Osteoblast (primary cell): ENCODE results near the gene OR52E8. TPM values are rescaled to one million over a fixed set of nuclear protein-coding genes. Genes with fewer than 3 reads are reported as not detected.

Experiments
- DNase-seq: peaks from one replicate; pipeline ENCODE4 v3.0.0; 2011; ENCODE audit warnings: low spot score, mixed read lengths; ENCODE audit not compliant: insufficient read length; ENCODE audit errors: missing footprints
- H2AFZ ChIP-seq: 2 replicates; pipeline ENCODE4 v1.6.0; 2011; ENCODE audit warnings: mild to moderate bottlenecking, low read length
- H3K27ac ChIP-seq: 2 replicates; pipeline ENCODE4 v1.5.1; 2011; ENCODE audit warnings: mild to moderate bottlenecking, low read depth, low read length, moderate library complexity
- H3K27me3 ChIP-seq: 2 replicates; pipeline ENCODE4 v1.6.0; 2012; ENCODE audit warnings: mild to moderate bottlenecking, control low read depth, inconsistent platforms, low read length, moderate library complexity; ENCODE audit not compliant: insufficient read depth
- H3K36me3 ChIP-seq: 2 replicates; pipeline ENCODE4 v1.5.1; 2011; ENCODE audit warnings: mild to moderate bottlenecking, low read length, control low read depth, moderate library complexity; ENCODE audit not compliant: insufficient read depth
- H3K4me1 ChIP-seq: 2 replicates; pipeline ENCODE4 v1.5.1; 2011; ENCODE audit warnings: mild to moderate bottlenecking, low read length, control low read depth, moderate library complexity; ENCODE audit not compliant: insufficient read depth
- H3K4me2 ChIP-seq: 2 replicates; pipeline ENCODE4 v1.6.0; 2011; ENCODE audit warnings: mild to moderate bottlenecking, low read length; ENCODE audit not compliant: insufficient read depth
- H3K4me3 ChIP-seq: fragments of 200-600 bp; sonication (generic); 3 replicates; pipeline ENCODE4 v1.5.1; 2012; ENCODE audit warnings: mild to moderate bottlenecking, low read length, inconsistent platforms; ENCODE audit not compliant: insufficient read depth
- H3K79me2 ChIP-seq: 2 replicates; pipeline ENCODE4 v1.6.0; 2012; ENCODE audit warnings: mild to moderate bottlenecking, low read length, control low read depth, inconsistent platforms; ENCODE audit not compliant: insufficient read depth
- H3K9me3 ChIP-seq: 2 replicates; pipeline ENCODE4 v1.5.1; 2011; ENCODE audit warnings: low read depth, low read length, control low read depth
- H4K20me1 ChIP-seq: 2 replicates; pipeline ENCODE4 v1.6.0; 2012; ENCODE audit warnings: mild to moderate bottlenecking, low read length, control low read depth; ENCODE audit not compliant: insufficient read depth
- total RNA-seq: library from RNA; depleted of rRNA; stranded (reverse); fragments of >200 nt; gene quantifications from 2 replicates; pipeline ENCODE4 v1.2.3, GENCODE V29; 2012
- TF ChIP-seq, protein P1 (sequence below): IDR thresholded peaks from 2 replicates; pipeline ENCODE4 v1.5.1; 2011; ENCODE audit warnings: mild to moderate bottlenecking, low read depth, low read length, moderate library complexity; ENCODE audit errors: extremely low read depth

The OR52E8 gene
- total RNA-seq, 1 donor, result 0.36 TPM

DNA sequence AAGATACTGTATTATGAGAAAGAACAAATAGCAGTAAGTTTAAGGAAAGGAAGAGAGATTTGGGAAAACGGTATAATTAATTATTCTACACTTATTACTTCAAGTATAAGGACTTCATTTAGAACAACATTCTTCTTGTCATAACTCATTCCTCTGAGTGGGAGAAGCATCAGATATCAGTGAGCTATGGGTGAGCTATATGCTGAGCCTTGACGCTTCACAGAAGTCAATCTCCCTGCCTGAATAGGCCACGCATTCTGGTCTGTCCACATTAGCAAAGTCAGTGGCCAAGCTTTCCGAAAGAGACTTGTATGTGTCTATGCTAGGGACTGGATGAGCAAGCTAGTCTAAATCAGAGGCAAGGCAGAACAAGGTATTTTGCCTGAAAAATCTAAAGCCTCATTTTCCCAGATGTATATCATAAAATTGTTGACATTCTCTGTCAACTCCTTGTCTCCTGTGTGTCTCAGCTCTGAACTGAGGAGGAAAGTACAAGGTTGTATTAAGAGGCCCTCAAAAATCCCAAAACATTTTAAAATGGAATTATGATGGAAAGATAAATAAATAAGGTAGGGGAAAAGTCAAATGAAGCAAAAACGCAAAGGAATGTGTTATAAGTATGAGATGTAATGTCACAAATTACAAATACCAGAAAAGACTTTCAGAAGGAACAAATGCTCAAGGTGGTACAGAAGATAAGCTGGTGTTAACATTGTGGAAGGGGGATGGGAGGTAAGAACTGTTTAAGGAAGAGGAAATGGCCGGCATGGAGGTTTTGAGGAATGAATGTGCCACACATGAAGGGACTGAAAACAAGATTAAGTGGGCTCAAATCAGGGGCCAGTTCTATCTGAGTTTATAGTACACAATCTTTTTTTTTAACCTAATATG is 47.3 kb downstream of the OR52E8 start:
- Histone ChIP-seq H2AFZ (no peak overlapping the region), H3K4me1 (peaks cover 4% of the 10 kb centered on the region), H4K20me1 (no peaks in the 10 kb centered on the region), H3K4me2 (no peak overlapping the region), H3K27me3 (no peaks in the 10 kb centered on the region), H3K27ac (no peak overlapping the region), H3K79me2 (no peaks in the 10 kb centered on the region), H3K36me3 (no peaks in the 10 kb centered on the region), H3K4me3 (no peak overlapping the region), H3K9me3 (no peaks in the 10 kb centered on the region)
- DNase-seq, result no peak
- TF ChIP-seq, protein P1, sequence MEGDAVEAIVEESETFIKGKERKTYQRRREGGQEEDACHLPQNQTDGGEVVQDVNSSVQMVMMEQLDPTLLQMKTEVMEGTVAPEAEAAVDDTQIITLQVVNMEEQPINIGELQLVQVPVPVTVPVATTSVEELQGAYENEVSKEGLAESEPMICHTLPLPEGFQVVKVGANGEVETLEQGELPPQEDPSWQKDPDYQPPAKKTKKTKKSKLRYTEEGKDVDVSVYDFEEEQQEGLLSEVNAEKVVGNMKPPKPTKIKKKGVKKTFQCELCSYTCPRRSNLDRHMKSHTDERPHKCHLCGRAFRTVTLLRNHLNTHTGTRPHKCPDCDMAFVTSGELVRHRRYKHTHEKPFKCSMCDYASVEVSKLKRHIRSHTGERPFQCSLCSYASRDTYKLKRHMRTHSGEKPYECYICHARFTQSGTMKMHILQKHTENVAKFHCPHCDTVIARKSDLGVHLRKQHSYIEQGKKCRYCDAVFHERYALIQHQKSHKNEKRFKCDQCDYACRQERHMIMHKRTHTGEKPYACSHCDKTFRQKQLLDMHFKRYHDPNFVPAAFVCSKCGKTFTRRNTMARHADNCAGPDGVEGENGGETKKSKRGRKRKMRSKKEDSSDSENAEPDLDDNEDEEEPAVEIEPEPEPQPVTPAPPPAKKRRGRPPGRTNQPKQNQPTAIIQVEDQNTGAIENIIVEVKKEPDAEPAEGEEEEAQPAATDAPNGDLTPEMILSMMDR, result no peak

DNA sequence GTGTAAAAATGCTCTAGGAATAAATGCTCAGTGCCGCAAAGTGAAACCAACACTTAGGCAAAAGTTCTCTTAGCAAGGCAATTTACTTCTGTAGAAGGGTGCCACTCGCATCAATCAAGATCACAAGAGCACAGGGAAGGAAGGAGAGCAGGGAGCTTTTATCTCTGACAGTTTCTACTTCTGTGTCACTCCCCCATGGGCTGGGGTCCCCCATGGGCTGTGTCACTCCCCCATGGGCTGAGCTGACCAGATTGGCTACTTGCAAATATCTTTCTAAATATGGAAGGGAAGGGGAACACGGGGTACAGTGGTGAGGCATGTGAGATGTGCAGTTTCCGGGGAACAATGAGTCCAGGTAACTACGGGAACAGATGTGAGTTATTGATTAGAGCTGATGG is 48.4 kb downstream of the OR52E8 start:
- H3K27me3 ChIP-seq, result no peaks in the 10 kb centered on the region
- no peaks in the 10 kb centered on the region for H4K20me1 ChIP-seq
- peak overlapping the region; percentile 92 for H2AFZ ChIP-seq
- H3K4me3 ChIP-seq, result peak overlapping the region; percentile 75
- no peak for DNase-seq
- H3K27ac ChIP-seq, result no peak overlapping the region
- H3K36me3 ChIP-seq, result no peaks in the 10 kb centered on the region
- TF ChIP-seq, protein P1, result no peak
- H3K4me2 ChIP-seq, result peak overlapping the region; percentile 94
- no peaks in the 10 kb centered on the region for H3K9me3 ChIP-seq
- no peaks in the 10 kb centered on the region for H3K79me2 ChIP-seq
- H3K4me1 ChIP-seq, result peaks cover 4% of the 10 kb centered on the region

DNA sequence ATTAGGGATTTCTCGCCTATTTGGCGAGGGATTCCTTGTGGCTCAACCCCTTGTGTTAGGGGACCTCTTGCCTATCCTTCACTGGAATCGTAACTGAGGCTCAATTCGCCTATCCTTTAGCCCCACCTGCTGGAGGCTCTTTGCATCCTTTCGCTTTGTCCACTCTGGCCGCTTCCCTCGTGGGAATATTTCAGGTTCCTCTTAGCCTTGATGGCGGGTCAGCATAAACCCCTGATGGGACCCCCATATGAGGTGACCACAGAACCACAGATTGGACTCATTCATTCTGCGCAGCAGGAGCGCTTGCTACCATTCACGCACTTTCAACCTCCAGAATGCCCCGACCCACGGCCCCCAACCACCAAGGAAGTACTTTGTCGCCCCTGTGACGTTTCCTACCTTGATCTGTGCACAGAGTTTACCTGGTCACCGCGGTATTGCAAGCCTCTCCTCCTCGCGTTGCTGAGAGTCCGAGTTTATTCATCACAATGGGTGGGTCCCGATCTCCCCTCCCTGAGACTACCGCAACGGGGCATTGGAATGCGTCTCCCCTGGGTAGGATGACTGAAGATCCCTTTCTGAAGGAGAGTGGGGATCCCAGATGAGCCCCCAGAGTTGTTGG is 48.9 kb downstream of the OR52E8 start, which contains the start of gene OR52N2:
OR52N2 (plus strand) TSS at position 425 of the 622 bp plus-strand sequence. CDS start 11,412 bp downstream, outside the sequence.
- Histone ChIP-seq H3K36me3 (no peaks in the 10 kb centered on the region), H3K4me1 (peaks cover 4% of the 10 kb centered on the region), H3K27me3 (no peaks in the 10 kb centered on the region), H3K4me3 (peak within 1 kb of the TSS; percentile 75), H2AFZ (peak within 1 kb of the TSS; percentile 92), H4K20me1 (no peaks in the 10 kb centered on the region), H3K9me3 (no peaks in the 10 kb centered on the region), H3K27ac (no peak within 1 kb of the TSS), H3K4me2 (peak within 1 kb of the TSS; percentile 94), H3K79me2 (no peaks in the 10 kb centered on the region)
- TF ChIP-seq, protein P1, result peak; percentile 91
- peak; percentile 70 for DNase-seq

DNA sequence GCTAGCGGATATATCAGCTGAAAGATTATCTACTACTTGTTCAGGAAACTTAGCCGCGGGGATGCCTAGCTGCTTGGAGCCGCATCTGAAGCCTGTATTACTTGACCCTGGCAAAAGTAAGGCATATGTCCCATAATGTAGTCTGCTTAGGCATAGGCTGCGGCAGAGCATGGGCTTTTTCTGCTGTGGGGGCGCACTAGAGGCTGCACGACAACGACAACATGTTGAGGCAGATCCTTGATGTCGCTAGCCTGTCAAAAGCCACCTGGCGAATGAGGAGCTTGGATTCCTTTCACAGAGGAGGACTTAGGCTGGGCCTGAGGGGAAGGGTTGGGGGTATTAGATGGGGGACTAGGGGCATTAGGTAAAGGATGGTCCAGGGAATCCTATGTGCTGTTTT is 49.9 kb downstream of the OR52E8 start:
- TF ChIP-seq, protein P1, result no peak
- no peaks in the 10 kb centered on the region for H3K9me3 ChIP-seq
- peak overlapping the region; percentile 20 for H2AFZ ChIP-seq
- no peaks in the 10 kb centered on the region for H3K79me2 ChIP-seq
- peaks cover 4% of the 10 kb centered on the region for H3K4me1 ChIP-seq
- no peaks in the 10 kb centered on the region for H3K36me3 ChIP-seq
- no peak overlapping the region for H3K4me3 ChIP-seq
- H4K20me1 ChIP-seq, result no peaks in the 10 kb centered on the region
- no peak overlapping the region for H3K4me2 ChIP-seq
- no peaks in the 10 kb centered on the region for H3K27me3 ChIP-seq
- no peak for DNase-seq
- H3K27ac ChIP-seq, result no peak overlapping the region
